ENCODE data around the gene IQGAP2. TPM values are rescaled to one million over a fixed set of nuclear protein-coding genes. Genes with fewer than 3 reads are reported as not detected.

IQGAP2 gene
- total RNA-seq, 1 donor from 2014 or later: not detected

GRCh38 chr5:76391014-76391413 is 12.1 kb upstream of the IQGAP2 start:
- Histone ChIP-seq H3K36me3 (ENCODE audit: control insufficient read depth, insufficient read depth, low read length) (no peaks in the 10 kb centered on the region), H3K27me3 (ENCODE audit: control insufficient read depth, insufficient read depth, low read length) (no peaks in the 10 kb centered on the region), H3K4me3 (ENCODE audit: low read depth, low read length) (no peak overlapping the region)
- no peak for FAIRE-seq
- TF ChIP-seq, protein P1, sequence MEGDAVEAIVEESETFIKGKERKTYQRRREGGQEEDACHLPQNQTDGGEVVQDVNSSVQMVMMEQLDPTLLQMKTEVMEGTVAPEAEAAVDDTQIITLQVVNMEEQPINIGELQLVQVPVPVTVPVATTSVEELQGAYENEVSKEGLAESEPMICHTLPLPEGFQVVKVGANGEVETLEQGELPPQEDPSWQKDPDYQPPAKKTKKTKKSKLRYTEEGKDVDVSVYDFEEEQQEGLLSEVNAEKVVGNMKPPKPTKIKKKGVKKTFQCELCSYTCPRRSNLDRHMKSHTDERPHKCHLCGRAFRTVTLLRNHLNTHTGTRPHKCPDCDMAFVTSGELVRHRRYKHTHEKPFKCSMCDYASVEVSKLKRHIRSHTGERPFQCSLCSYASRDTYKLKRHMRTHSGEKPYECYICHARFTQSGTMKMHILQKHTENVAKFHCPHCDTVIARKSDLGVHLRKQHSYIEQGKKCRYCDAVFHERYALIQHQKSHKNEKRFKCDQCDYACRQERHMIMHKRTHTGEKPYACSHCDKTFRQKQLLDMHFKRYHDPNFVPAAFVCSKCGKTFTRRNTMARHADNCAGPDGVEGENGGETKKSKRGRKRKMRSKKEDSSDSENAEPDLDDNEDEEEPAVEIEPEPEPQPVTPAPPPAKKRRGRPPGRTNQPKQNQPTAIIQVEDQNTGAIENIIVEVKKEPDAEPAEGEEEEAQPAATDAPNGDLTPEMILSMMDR (IDR thresholded peaks at IDR 0.05; ENCODE audit: insufficient read depth, low read length, severe bottlenecking): no peak
- DNase-seq (ENCODE audit: low read depth): no peak

GRCh38 chr5:76393035-76393680 is 9.9 kb upstream of the IQGAP2 start:
- FAIRE-seq: no peak
- no peaks in the 10 kb centered on the region for H3K27me3 ChIP-seq (ENCODE audit: control insufficient read depth, insufficient read depth, low read length)
- DNase-seq (ENCODE audit: low read depth): no peak
- no peaks in the 10 kb centered on the region for H3K36me3 ChIP-seq (ENCODE audit: control insufficient read depth, insufficient read depth, low read length)
- TF ChIP-seq, protein P1 (IDR thresholded peaks at IDR 0.05; ENCODE audit: insufficient read depth, low read length, severe bottlenecking): no peak
- H3K4me3 ChIP-seq (ENCODE audit: low read depth, low read length): no peak overlapping the region

- DNase-seq (ENCODE audit: low read depth) (no peak), FAIRE-seq (no peak)
- H3K27me3 ChIP-seq (ENCODE audit: control insufficient read depth, insufficient read depth, low read length): peaks cover 7% of the 10 kb centered on the region
- TF ChIP-seq, protein P1 (IDR thresholded peaks at IDR 0.05; ENCODE audit: insufficient read depth, low read length, severe bottlenecking): no peak
- H3K36me3 ChIP-seq (ENCODE audit: control insufficient read depth, insufficient read depth, low read length): no peaks in the 10 kb centered on the region
- no peak overlapping the region for H3K4me3 ChIP-seq (ENCODE audit: low read depth, low read length)
These were observed 5.9 kb upstream of the IQGAP2 start for GRCh38 chr5:76397200-76397599.

DNA sequence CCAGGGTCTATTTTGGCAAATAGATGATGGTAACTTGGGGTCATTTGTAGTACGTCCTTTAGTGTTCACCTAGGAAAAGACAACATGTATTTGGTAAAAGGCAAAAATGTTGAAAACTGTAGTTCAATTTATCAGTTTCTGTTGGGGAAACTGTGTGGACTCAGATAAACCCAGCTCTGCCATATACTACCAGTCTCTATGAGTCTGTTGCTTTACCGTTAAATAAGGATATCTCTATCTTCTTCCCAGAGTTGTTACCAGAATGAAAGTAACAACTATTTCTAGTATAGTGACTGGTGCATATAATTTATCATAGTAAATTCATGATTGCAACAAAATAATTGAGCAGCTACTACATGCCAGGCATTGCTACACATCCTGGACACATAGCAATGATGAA is 3.8 kb upstream of the IQGAP2 start:
- Histone ChIP-seq H3K27me3 (ENCODE audit: control insufficient read depth, insufficient read depth, low read length) (peaks cover 14% of the 10 kb centered on the region), H3K4me3 (ENCODE audit: low read depth, low read length) (no peak overlapping the region), H3K36me3 (ENCODE audit: control insufficient read depth, insufficient read depth, low read length) (no peaks in the 10 kb centered on the region)
- no peak for FAIRE-seq
- TF ChIP-seq, protein P1 (IDR thresholded peaks at IDR 0.05; ENCODE audit: insufficient read depth, low read length, severe bottlenecking): no peak
- no peak for DNase-seq (ENCODE audit: low read depth)

- TF ChIP-seq, protein P1 (IDR thresholded peaks at IDR 0.05; ENCODE audit: insufficient read depth, low read length, severe bottlenecking): no peak
- H3K36me3 ChIP-seq (ENCODE audit: control insufficient read depth, insufficient read depth, low read length): no peaks in the 10 kb centered on the region
- no peak for FAIRE-seq
- no peak for DNase-seq (ENCODE audit: low read depth)
- H3K27me3 ChIP-seq (ENCODE audit: control insufficient read depth, insufficient read depth, low read length): peaks cover 20% of the 10 kb centered on the region
- no peak overlapping the region for H3K4me3 ChIP-seq (ENCODE audit: low read depth, low read length)
These were observed 2.6 kb upstream of the IQGAP2 start for GRCh38 chr5:76400466-76400865.

GRCh38 chr5:76401801-76402250 is 1.3 kb upstream of the IQGAP2 start:
- DNase-seq (ENCODE audit: low read depth) (no peak), FAIRE-seq (no peak)
- no peak overlapping the region for H3K4me3 ChIP-seq (ENCODE audit: low read depth, low read length)
- no peaks in the 10 kb centered on the region for H3K36me3 ChIP-seq (ENCODE audit: control insufficient read depth, insufficient read depth, low read length)
- TF ChIP-seq, protein P1 (IDR thresholded peaks at IDR 0.05; ENCODE audit: insufficient read depth, low read length, severe bottlenecking): no peak
- peaks cover 20% of the 10 kb centered on the region for H3K27me3 ChIP-seq (ENCODE audit: control insufficient read depth, insufficient read depth, low read length)
